Naive thymus-derived CD8-positive, alpha-beta T cell (primary cell): ENCODE results near the gene NOP10. TPM values are rescaled to one million over a fixed set of nuclear protein-coding genes. Genes with fewer than 3 reads are reported as not detected.
"Not testable (repeated sequence)": the region's sequence is repeated elsewhere in the genome, so short reads cannot be mapped to it uniquely, and the experiment has no call there.

ENCODE experiments used
- ATAC-seq, 2 donors: fragments of 150-1000 bp; cut with Tn5 transposase in 1 of 2; sonication (Bioruptor Pico), chemical (Tn5 transposase) in 1 of 2; 1 replicate in 1 of 2; 2 replicates in 1 of 2; pipeline ENCODE4 v1.10.0; 2021; ENCODE audit warnings: mild to moderate bottlenecking in 2 of 2, moderate library complexity in 2 of 2
- POLR2A ChIA-PET: fragments of 350-600 bp; sonication (Branson Sonifier 250); formaldehyde crosslinking; loops from one replicate; lab custom pipeline; 2021; ENCODE audit warnings: antibody characterized with exemption; lab: Charles Lee
- DNase-seq, 10 donors: peaks; one replicate each; pipeline versions ENCODE4 v3.0.0 to v3.0.0-alpha.2; 2020 to 2022
- H3K27ac Mint-ChIP-seq, 10 donors: one replicate each; pipeline ENCODE4 v1.8.0; 2020 to 2022; ENCODE audit warnings: mild to moderate bottlenecking in 10 of 10, mixed read lengths in 10 of 10, moderate library complexity in 4 of 10, inconsistent platforms in 1 of 10
- H3K27me3 Mint-ChIP-seq, 5 donors: one replicate each; pipeline ENCODE4 v1.8.0; 2021 to 2022; ENCODE audit warnings: mixed read lengths in 5 of 5
- H3K36me3 Mint-ChIP-seq, 3 donors: one replicate each; pipeline ENCODE4 v1.8.0; 2020 to 2022; ENCODE audit warnings: mixed read lengths in 3 of 3, mild to moderate bottlenecking in 2 of 3, inconsistent platforms in 1 of 3
- H3K4me1 Mint-ChIP-seq, 4 donors: one replicate each; pipeline ENCODE4 v1.8.0; 2021 to 2022; ENCODE audit warnings: mixed read lengths in 4 of 4
- H3K4me3 Mint-ChIP-seq, 10 donors: one replicate each; pipeline ENCODE4 v1.8.0; 2020 to 2022; ENCODE audit warnings: mild to moderate bottlenecking in 10 of 10, mixed read lengths in 10 of 10, moderate library complexity in 6 of 10, inconsistent platforms in 1 of 10
- H3K9me3 Mint-ChIP-seq, 9 donors: one replicate each; pipeline ENCODE4 v1.8.0; 2020 to 2022; ENCODE audit warnings: mixed read lengths in 9 of 9, mild to moderate bottlenecking in 3 of 9, inconsistent platforms in 1 of 9, moderate library complexity in 1 of 9
- polyA plus RNA-seq, 3 donors: library from polyadenylated mRNA; unstranded; fragments of 300-500 nt; fragmentation: Illumina TruSeq; gene quantifications; one replicate each; pipeline ENCODE4 v1.2.3, GENCODE V29; 2021
- total RNA-seq, 8 experiments: library from RNA in 2 of 8; stranded (reverse) in 2 of 8; gene quantifications; one replicate each; pipeline ENCODE4 v1.2.3 and lab custom pipeline; 2021 to 2026

NOP10 gene
- total RNA-seq (10 to 100 TPM; 61.7 to 64.4 TPM), polyA plus RNA-seq (100 to 1,000 TPM; 239 to 320 (median 257) TPM), total RNA-seq (lab: John Stamatoyannopoulos, UW) (32.0 to 119 (median 35.9) reads per million in 6 experiments)

GRCh38 chr15:34342737-34343575 lies at the start of gene NOP10, which contains the start of gene NUTM1:
NOP10 (minus strand) TSS chr15:34343136; CDS start chr15:34343073, 63 bp downstream.
NUTM1 (plus strand) TSS chr15:34343315; CDS start chr15:34343697, 382 bp downstream.
- ATAC-seq (peak; percentile 85 to 87), DNase-seq (peak; percentile 84 to 95 (median 93))
- peaks cover 6 to 30% (median 27%) of the 10 kb centered on the region in 4 donors for H3K4me1 Mint-ChIP-seq
- H3K27ac Mint-ChIP-seq: peak within 1 kb of the TSS in 8 of 10 donors; percentile 12 to 90 (median 84)
- POLR2A ChIA-PET: interaction anchor here (0.7 to 1.9 kb wide), 16 partner anchors 9 to 645 kb away, joined by 3 to 48 read pairs (median 4); partner anchors contain the start of genes EMC4, EMC7, KATNBL1 and LPCAT4
- H3K4me3 Mint-ChIP-seq: no peak within 1 kb of the TSS
- no peaks in the 10 kb centered on the region for H3K9me3 Mint-ChIP-seq
- H3K36me3 Mint-ChIP-seq: peaks cover 5 to 27% (median 7%) of the 10 kb centered on the region in 3 donors
- no peaks in the 10 kb centered on the region for H3K27me3 Mint-ChIP-seq

GRCh38 chr15:34389594-34390086 lies 46.7 kb upstream of the NOP10 start:
- H3K27ac Mint-ChIP-seq, POLR2A ChIA-PET, H3K9me3 Mint-ChIP-seq, H3K4me1 Mint-ChIP-seq, H3K27me3 Mint-ChIP-seq, ATAC-seq, H3K4me3 Mint-ChIP-seq, DNase-seq, H3K36me3 Mint-ChIP-seq: not testable (repeated sequence)

- ATAC-seq, H3K27me3 Mint-ChIP-seq, H3K4me3 Mint-ChIP-seq, H3K36me3 Mint-ChIP-seq, H3K4me1 Mint-ChIP-seq, H3K27ac Mint-ChIP-seq, H3K9me3 Mint-ChIP-seq, DNase-seq, POLR2A ChIA-PET: not testable (repeated sequence)
Measured at GRCh38 chr15:34381829-34382521, 39.0 kb upstream of the NOP10 start.

- H3K36me3 Mint-ChIP-seq, ATAC-seq, H3K27me3 Mint-ChIP-seq, POLR2A ChIA-PET, H3K9me3 Mint-ChIP-seq, H3K27ac Mint-ChIP-seq, DNase-seq, H3K4me3 Mint-ChIP-seq, H3K4me1 Mint-ChIP-seq: not testable (repeated sequence)
Measured at GRCh38 chr15:34380491-34380890, 37.6 kb upstream of the NOP10 start.

GRCh38 chr15:34376856-34377255 lies 33.9 kb upstream of the NOP10 start:
- no peaks in the 10 kb centered on the region for H3K27me3 Mint-ChIP-seq
- ATAC-seq (no peak), DNase-seq (no peak)
- H3K27ac Mint-ChIP-seq: no peak overlapping the region
- H3K4me1 Mint-ChIP-seq: no peaks in the 10 kb centered on the region
- POLR2A ChIA-PET: no interaction called here
- no peak overlapping the region for H3K4me3 Mint-ChIP-seq
- H3K9me3 Mint-ChIP-seq: no peaks in the 10 kb centered on the region
- peaks cover 0 to 3% (median 2%) of the 10 kb centered on the region in 3 donors for H3K36me3 Mint-ChIP-seq

GRCh38 chr15:34375541-34375940 lies 32.6 kb upstream of the NOP10 start:
- H3K27ac Mint-ChIP-seq: peak overlapping the region in 1 of 10 donors; percentile 29
- ATAC-seq, H3K4me3 Mint-ChIP-seq, H3K9me3 Mint-ChIP-seq, DNase-seq, H3K36me3 Mint-ChIP-seq, H3K4me1 Mint-ChIP-seq, H3K27me3 Mint-ChIP-seq: not testable (repeated sequence)
- POLR2A ChIA-PET: interaction anchor here (0.6 kb wide), 1 partner anchor 132 kb away, joined by 4 read pairs; no protein-coding TSS in a partner anchor

- no peak for DNase-seq
- H3K4me1 Mint-ChIP-seq: peaks cover 0 to 6% (median 0%) of the 10 kb centered on the region in 4 donors
- no peaks in the 10 kb centered on the region for H3K9me3 Mint-ChIP-seq
- no peaks in the 10 kb centered on the region for H3K27me3 Mint-ChIP-seq
- POLR2A ChIA-PET: no interaction called here
- H3K4me3 Mint-ChIP-seq: no peak overlapping the region
- H3K27ac Mint-ChIP-seq: no peak overlapping the region
- ATAC-seq: no peak
- H3K36me3 Mint-ChIP-seq: no peaks in the 10 kb centered on the region
Measured at GRCh38 chr15:34374816-34375215, 31.9 kb upstream of the NOP10 start.

- ATAC-seq (no peak), DNase-seq (no peak)
- Mint-ChIP-seq H3K4me1 (peaks cover 0 to 11% (median under 1%) of the 10 kb centered on the region in 4 donors), H3K27me3 (no peaks in the 10 kb centered on the region), H3K4me3 (no peak overlapping the region), H3K9me3 (no peaks in the 10 kb centered on the region), H3K27ac (peak overlapping the region in 2 of 10 donors; percentile 19 to 53), H3K36me3 (no peaks in the 10 kb centered on the region)
- POLR2A ChIA-PET: no interaction called here
Measured at GRCh38 chr15:34373951-34374350, 31.0 kb upstream of the NOP10 start.

GRCh38 chr15:34370643-34371042 lies 27.7 kb upstream of the NOP10 start:
- POLR2A ChIA-PET: interaction anchor here (0.9 kb wide), 1 partner anchor 146 kb away, joined by 3 read pairs; the partner anchor contains the start of gene EMC4
- Mint-ChIP-seq H3K9me3 (no peaks in the 10 kb centered on the region), H3K36me3 (no peaks in the 10 kb centered on the region), H3K4me3 (no peak overlapping the region), H3K27ac (peak overlapping the region in 8 of 10 donors; percentile 43 to 81 (median 56)), H3K27me3 (no peaks in the 10 kb centered on the region), H3K4me1 (peaks cover 7 to 27% (median 22%) of the 10 kb centered on the region in 4 donors)
- no peak for ATAC-seq
- DNase-seq: no peak

GRCh38 chr15:34370129-34370528 lies 27.2 kb upstream of the NOP10 start:
- no peak for DNase-seq
- peak overlapping the region in 1 of 10 donors; percentile 52 for H3K4me3 Mint-ChIP-seq
- H3K27me3 Mint-ChIP-seq: no peaks in the 10 kb centered on the region
- no peak for ATAC-seq
- no peaks in the 10 kb centered on the region for H3K36me3 Mint-ChIP-seq
- POLR2A ChIA-PET: interaction anchor here (0.9 kb wide), 1 partner anchor 145 kb away, joined by 3 read pairs; the partner anchor contains the start of gene EMC4
- H3K27ac Mint-ChIP-seq: peak overlapping the region in 9 of 10 donors; percentile 44 to 81 (median 63)
- peaks cover 7 to 32% (median 27%) of the 10 kb centered on the region in 4 donors for H3K4me1 Mint-ChIP-seq
- H3K9me3 Mint-ChIP-seq: no peaks in the 10 kb centered on the region

GRCh38 chr15:34367101-34368081 lies 24.5 kb upstream of the NOP10 start, which contains the start of gene LPCAT4:
LPCAT4 (minus strand) TSS chr15:34367196; CDS start chr15:34367100, 96 bp downstream.
- Mint-ChIP-seq H3K4me1 (peaks cover 10 to 36% (median 29%) of the 10 kb centered on the region in 4 donors), H3K36me3 (peaks cover 0 to 10% (median 0%) of the 10 kb centered on the region in 3 donors), H3K9me3 (no peaks in the 10 kb centered on the region), H3K4me3 (peak within 1 kb of the TSS; percentile 94 to 99 (median 96)), H3K27ac (peak within 1 kb of the TSS; percentile 90 to 97 (median 96)), H3K27me3 (no peaks in the 10 kb centered on the region)
- ATAC-seq (peak; percentile 85 to 86), DNase-seq (peak; percentile 82 to 95 (median 89))
- POLR2A ChIA-PET: interaction anchor here (0.5 to 4.3 kb wide), 22 partner anchors 11 to 328 kb away, joined by 3 to 48 read pairs (median 4); partner anchors contain the start of genes AVEN, EMC4, EMC7 and GOLGA8A
